Fibroblast of lung (primary cell): ENCODE results near the gene TENM4.

ENCODE experiments used
- EZH2 ChIP-seq: IDR thresholded peaks from 2 replicates; pipeline ENCODE4 v1.5.1; 2012; ENCODE audit warnings: low read length, control low read depth, mild to moderate bottlenecking; ENCODE audit errors: missing control alignments
- TF ChIP-seq, protein P1 (sequence below), 2 donors: IDR thresholded peaks in 1 of 2; conservative IDR thresholded peaks in 1 of 2; 1 replicate in 1 of 2; 2 replicates in 1 of 2; pipeline ENCODE4 v1.5.1; 2011 to 2012; ENCODE audit warnings: low read length in 2 of 2, control low read depth in 1 of 2, inconsistent platforms in 1 of 2, low read depth in 1 of 2, mild to moderate bottlenecking in 1 of 2

DNA sequence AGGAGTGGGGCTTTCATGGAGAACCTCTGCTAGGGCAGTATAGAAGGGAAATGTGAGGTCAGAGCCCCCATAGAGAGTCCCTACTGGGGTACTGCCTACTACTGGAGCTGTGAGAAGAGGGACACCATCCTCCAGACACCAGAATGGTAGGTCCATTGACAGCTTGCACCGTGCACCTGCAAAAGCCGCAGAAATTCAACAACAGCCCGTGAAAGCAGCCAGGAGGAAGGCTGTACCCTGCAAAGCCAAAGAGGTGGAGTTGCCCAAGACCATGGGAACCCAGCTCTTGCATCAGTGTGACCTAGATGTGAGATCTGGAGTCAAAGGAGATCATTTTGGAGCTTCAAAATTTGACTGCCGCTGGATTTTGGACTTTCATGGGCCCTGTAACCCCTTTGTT, 245.6 kb downstream of the TENM4 start:
- TF ChIP-seq, protein P1, sequence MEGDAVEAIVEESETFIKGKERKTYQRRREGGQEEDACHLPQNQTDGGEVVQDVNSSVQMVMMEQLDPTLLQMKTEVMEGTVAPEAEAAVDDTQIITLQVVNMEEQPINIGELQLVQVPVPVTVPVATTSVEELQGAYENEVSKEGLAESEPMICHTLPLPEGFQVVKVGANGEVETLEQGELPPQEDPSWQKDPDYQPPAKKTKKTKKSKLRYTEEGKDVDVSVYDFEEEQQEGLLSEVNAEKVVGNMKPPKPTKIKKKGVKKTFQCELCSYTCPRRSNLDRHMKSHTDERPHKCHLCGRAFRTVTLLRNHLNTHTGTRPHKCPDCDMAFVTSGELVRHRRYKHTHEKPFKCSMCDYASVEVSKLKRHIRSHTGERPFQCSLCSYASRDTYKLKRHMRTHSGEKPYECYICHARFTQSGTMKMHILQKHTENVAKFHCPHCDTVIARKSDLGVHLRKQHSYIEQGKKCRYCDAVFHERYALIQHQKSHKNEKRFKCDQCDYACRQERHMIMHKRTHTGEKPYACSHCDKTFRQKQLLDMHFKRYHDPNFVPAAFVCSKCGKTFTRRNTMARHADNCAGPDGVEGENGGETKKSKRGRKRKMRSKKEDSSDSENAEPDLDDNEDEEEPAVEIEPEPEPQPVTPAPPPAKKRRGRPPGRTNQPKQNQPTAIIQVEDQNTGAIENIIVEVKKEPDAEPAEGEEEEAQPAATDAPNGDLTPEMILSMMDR (conservative IDR thresholded peaks at IDR 0.05 in 1 of 2, IDR thresholded peaks at IDR 0.05 in 1 of 2; ENCODE audit: low read depth in 1 of 2, low read length in 2 of 2) = no peak
- no peak for TF ChIP-seq EZH2
